Measurements from ENCODE around the gene NME2. TPM values are rescaled to one million over a fixed set of nuclear protein-coding genes. Genes with fewer than 3 reads are reported as not detected.

The NME2 gene
- total RNA-seq, 1 donor from 2014 or later, result 476 TPM

DNA sequence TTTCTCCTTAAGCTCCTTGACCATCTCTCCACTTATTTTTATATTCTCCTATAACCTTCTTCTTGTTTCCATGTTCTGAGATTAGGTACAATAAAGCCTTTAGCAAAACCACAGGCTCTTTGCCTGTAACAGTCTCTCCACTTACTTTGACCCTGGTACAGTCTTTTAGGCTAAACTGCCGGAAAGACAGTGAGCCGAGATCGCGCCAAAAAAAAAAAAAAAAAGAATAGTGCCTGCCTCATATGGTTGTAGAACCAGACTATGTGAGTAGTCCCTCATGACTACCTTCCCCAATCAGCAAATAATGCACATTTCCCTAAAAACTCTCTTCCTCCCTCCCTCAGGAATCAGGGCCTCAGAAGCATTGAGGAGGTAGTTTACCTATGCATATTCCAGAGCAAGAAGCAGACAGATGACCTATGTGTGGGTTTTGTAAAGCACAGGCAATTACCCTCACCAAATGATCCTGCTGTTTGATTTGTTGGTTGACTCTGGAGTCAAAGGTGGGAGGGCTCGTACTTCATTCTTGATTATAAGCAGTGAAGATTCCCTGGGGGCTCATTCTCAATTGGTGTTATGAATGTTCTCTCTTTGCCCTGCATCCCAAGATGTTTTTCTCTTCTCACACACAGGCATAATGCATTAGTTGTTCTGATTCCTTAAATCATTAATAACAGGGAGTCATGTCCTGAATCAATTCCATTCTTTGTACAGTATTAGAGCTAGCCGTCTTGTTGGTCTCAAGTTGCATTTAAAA, 21.8 kb upstream of the NME2 start:
- Mint-ChIP-seq H3K36me3 (ENCODE audit: low read depth, unreplicated experiment) (no peaks in the 10 kb centered on the region), H3K27ac (ENCODE audit: unreplicated experiment) (no peak overlapping the region), H3K4me1 (ENCODE audit: unreplicated experiment) (no peaks in the 10 kb centered on the region), H3K9me3 (ENCODE audit: unreplicated experiment) (no peaks in the 10 kb centered on the region), H3K27me3 (ENCODE audit: unreplicated experiment) (no peaks in the 10 kb centered on the region), H3K4me3 (ENCODE audit: unreplicated experiment) (no peak overlapping the region)
- TF ChIP-seq, protein P1, sequence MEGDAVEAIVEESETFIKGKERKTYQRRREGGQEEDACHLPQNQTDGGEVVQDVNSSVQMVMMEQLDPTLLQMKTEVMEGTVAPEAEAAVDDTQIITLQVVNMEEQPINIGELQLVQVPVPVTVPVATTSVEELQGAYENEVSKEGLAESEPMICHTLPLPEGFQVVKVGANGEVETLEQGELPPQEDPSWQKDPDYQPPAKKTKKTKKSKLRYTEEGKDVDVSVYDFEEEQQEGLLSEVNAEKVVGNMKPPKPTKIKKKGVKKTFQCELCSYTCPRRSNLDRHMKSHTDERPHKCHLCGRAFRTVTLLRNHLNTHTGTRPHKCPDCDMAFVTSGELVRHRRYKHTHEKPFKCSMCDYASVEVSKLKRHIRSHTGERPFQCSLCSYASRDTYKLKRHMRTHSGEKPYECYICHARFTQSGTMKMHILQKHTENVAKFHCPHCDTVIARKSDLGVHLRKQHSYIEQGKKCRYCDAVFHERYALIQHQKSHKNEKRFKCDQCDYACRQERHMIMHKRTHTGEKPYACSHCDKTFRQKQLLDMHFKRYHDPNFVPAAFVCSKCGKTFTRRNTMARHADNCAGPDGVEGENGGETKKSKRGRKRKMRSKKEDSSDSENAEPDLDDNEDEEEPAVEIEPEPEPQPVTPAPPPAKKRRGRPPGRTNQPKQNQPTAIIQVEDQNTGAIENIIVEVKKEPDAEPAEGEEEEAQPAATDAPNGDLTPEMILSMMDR (IDR thresholded peaks at IDR 0.05; ENCODE audit: unreplicated experiment), result no peak
- DNase-seq (ENCODE audit: low spot score), result no peak

DNA sequence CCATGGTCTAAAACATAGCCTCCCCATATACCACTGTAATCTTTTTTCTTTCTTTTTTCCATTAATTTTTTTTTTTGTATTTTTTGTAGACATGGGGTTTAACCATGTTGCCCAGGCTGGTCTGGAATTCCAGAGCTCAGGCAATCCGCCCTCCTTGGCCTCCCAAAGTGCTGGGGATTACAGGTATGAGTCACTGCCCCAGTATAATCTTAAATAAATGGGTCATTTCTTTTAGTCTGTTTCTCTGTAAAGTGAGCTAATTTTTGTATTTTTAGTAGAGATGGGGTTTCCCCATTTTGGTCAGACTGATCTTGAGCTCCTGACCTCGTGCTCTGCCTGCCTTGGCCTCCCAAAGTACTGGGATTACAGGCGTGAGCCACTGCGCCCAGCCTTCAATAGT, 18.6 kb upstream of the NME2 start:
- TF ChIP-seq, protein P1 (IDR thresholded peaks at IDR 0.05; ENCODE audit: unreplicated experiment), result no peak
- no peaks in the 10 kb centered on the region for H3K9me3 Mint-ChIP-seq (ENCODE audit: unreplicated experiment)
- no peak overlapping the region for H3K4me3 Mint-ChIP-seq (ENCODE audit: unreplicated experiment)
- no peaks in the 10 kb centered on the region for H3K36me3 Mint-ChIP-seq (ENCODE audit: low read depth, unreplicated experiment)
- no peaks in the 10 kb centered on the region for H3K4me1 Mint-ChIP-seq (ENCODE audit: unreplicated experiment)
- no peaks in the 10 kb centered on the region for H3K27me3 Mint-ChIP-seq (ENCODE audit: unreplicated experiment)
- DNase-seq (ENCODE audit: low spot score), result no peak
- no peak overlapping the region for H3K27ac Mint-ChIP-seq (ENCODE audit: unreplicated experiment)

DNA sequence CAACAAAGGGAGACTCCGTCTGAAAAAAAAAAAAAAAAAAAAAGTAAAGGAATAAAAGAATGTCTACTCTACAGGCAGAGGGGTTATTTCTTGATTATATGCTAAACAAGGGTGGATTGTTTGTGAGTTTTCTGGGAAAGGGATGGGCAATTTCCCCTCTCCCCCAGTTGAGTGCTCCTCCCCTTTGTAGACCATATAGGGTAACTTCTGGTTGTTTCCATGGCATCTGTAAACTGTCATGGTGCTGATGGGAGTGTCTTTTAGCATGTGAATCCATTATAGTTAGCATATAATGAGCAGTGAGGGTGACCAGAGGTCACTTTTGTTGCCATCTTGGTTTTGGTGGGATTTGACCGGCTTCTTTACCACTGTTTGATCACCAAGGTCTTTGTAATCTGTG, 17.0 kb upstream of the NME2 start:
- Mint-ChIP-seq H3K27me3 (ENCODE audit: unreplicated experiment) (no peaks in the 10 kb centered on the region), H3K36me3 (ENCODE audit: low read depth, unreplicated experiment) (no peaks in the 10 kb centered on the region), H3K27ac (ENCODE audit: unreplicated experiment) (no peak overlapping the region), H3K4me3 (ENCODE audit: unreplicated experiment) (no peak overlapping the region), H3K4me1 (ENCODE audit: unreplicated experiment) (no peaks in the 10 kb centered on the region), H3K9me3 (ENCODE audit: unreplicated experiment) (no peaks in the 10 kb centered on the region)
- no peak for DNase-seq (ENCODE audit: low spot score)
- TF ChIP-seq, protein P1 (IDR thresholded peaks at IDR 0.05; ENCODE audit: unreplicated experiment), result no peak

DNA sequence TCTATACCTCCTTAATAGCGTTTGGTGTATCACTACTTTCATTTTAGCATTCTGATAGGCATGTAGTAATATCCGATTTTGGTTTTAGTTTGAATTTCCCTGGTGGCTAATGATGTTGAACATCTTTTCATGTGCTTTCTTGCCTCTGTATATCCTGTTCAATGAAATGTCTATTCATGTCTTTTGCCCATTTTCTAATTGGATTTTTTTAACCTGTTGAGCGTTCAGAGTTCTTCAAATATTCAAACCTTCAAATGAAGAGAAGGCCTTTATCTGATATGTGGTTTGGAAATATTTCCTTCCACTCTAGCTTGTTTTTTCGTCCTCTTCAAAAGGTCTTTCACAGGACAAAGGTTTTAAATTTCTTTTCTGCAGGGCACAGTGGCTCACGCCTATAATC, 15.3 kb upstream of the NME2 start:
- DNase-seq (ENCODE audit: low spot score), result no peak
- Mint-ChIP-seq H3K9me3 (ENCODE audit: unreplicated experiment) (no peaks in the 10 kb centered on the region), H3K4me1 (ENCODE audit: unreplicated experiment) (no peaks in the 10 kb centered on the region), H3K27me3 (ENCODE audit: unreplicated experiment) (no peaks in the 10 kb centered on the region), H3K27ac (ENCODE audit: unreplicated experiment) (no peak overlapping the region), H3K4me3 (ENCODE audit: unreplicated experiment) (no peak overlapping the region), H3K36me3 (ENCODE audit: low read depth, unreplicated experiment) (no peaks in the 10 kb centered on the region)
- TF ChIP-seq, protein P1 (IDR thresholded peaks at IDR 0.05; ENCODE audit: unreplicated experiment), result no peak

DNA sequence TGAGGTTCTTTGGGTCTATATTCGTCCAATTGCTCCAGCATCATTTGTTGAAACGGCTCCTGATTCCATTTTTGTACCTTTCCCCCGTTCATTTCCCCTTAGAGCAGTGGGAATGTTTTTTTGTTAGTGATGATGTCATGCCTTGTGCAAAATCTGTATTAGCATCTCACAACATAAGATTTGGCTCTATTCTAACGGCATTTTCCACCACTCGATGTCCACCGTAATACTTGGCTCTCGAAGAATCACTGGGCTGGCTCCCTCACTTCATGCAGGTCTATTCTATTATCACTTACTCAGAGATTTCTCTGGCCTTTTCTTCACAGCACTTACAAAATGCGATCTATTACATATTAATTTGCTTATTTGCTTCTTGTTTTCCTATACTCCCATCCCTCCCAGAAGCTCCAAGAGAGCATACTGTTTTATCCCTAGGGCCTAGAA, 13.4 kb upstream of the NME2 start:
- Mint-ChIP-seq H3K27me3 (ENCODE audit: unreplicated experiment) (peaks cover 2% of the 10 kb centered on the region), H3K4me3 (ENCODE audit: unreplicated experiment) (no peak overlapping the region), H3K4me1 (ENCODE audit: unreplicated experiment) (no peaks in the 10 kb centered on the region), H3K36me3 (ENCODE audit: low read depth, unreplicated experiment) (peaks cover 5% of the 10 kb centered on the region), H3K27ac (ENCODE audit: unreplicated experiment) (no peak overlapping the region), H3K9me3 (ENCODE audit: unreplicated experiment) (no peaks in the 10 kb centered on the region)
- TF ChIP-seq, protein P1 (IDR thresholded peaks at IDR 0.05; ENCODE audit: unreplicated experiment), result no peak
- DNase-seq (ENCODE audit: low spot score), result no peak
